ENCODE measurements around the gene IL31RA.

Gene IL31RA

GRCh38 chr5:55904152-55904551, 53.0 kb downstream of the IL31RA start:
- DNase-seq, result no peak

GRCh38 chr5:55905251-55905650, 54.1 kb downstream of the IL31RA start:
- DNase-seq, result no peak

DNA sequence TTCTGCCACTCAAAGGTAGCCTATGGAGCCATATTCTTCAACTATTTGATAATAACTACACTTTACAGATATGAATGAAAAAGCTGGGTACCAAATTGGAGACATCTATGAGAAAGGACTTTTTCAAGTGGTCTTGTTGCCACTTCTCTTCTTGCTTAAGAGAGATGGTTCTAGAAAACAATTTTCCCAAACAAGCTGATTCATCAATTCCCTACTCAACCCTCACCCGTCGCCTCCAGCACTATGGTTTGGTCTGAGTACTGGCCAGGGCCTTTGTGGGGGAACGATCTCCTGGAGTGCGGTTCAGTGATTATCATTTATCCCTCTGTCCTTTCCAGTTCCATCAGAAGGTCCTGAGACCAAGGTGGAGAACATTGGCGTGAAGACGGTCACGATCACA, 56.8 kb downstream of the IL31RA start:
- DNase-seq, result no peak

DNA sequence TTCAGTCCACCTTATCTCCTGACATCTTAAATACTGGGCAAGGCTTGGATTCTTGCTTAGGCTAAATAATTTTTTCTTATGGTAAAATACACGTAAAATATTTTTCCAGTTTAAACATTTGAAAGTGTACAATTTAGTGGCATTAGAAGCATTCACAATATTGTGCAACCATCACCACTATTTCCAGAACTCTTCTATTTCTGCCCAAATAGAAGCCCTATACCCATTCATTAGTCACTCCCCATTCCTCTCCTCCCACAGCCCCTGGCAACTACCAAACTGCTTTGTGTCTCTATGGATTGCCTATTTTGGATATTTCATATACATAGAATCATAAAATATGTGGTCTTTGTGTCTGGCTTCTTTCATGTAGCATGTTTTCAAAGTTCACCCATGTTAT, 57.6 kb downstream of the IL31RA start:
- no peak for DNase-seq

GRCh38 chr5:55911784-55912653, 60.9 kb downstream of the IL31RA start:
- DNase-seq, result no peak

- DNase-seq, result no peak
Observed at GRCh38 chr5:55913466-55914413, 62.6 kb downstream of the IL31RA start.

DNA sequence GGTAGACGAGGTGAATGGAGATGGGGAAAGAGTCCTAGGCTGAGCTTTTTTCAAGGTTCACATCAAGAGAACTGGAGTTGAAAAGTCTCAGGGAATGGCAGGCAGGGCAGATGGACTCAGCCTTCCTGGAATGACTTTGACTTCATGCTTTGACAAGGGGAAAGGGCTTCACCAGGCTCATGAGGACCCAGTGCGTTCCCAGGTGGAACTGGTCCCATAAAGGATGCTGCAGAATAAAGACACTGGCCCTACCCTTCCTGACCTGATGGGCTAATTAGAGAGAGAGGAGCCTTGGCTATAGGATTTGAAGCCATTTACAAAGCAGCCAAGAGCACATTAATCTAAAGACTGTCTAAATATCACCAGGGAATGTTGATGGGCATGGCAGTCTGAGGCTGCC, 63.8 kb downstream of the IL31RA start:
- DNase-seq, result no peak

- DNase-seq, result no peak
Observed at GRCh38 chr5:55915783-55916182, 64.6 kb downstream of the IL31RA start.

GRCh38 chr5:55916986-55917385, 65.8 kb downstream of the IL31RA start:
- DNase-seq, result no peak

DNA sequence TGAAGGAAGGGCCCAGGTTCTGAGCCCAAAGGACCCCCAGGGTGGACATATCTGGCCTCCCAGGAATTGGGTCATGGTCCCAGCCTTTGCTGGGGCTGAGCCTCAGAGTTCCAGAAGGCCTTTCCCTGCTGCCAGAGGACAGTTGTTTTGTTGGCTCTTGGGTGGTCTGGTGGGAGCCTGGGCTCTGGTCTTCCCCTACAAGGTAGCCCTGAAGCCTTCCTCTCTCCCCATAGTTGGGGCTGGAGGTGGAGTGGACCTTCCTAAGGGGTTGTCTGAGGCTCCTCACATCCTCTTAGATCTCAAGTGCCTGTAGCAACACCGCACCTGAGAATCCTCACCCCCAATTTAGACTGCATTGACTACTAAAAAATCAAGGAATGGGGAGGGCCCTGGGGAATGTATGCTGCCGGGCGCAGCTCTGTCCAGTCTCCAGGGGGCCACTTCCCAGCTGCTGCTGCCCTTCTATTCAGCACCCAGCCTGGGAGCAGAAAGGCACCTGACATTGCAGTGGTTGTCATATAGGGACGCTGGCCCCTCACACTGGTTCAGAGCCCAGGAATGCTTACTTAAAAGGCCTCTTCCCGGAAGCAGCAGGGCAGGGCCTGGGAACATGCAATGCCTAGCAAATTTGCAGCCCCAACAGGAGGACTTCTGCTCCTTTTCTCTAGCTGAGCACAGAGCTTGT, 66.4 kb downstream of the IL31RA start:
- DNase-seq, result no peak

DNA sequence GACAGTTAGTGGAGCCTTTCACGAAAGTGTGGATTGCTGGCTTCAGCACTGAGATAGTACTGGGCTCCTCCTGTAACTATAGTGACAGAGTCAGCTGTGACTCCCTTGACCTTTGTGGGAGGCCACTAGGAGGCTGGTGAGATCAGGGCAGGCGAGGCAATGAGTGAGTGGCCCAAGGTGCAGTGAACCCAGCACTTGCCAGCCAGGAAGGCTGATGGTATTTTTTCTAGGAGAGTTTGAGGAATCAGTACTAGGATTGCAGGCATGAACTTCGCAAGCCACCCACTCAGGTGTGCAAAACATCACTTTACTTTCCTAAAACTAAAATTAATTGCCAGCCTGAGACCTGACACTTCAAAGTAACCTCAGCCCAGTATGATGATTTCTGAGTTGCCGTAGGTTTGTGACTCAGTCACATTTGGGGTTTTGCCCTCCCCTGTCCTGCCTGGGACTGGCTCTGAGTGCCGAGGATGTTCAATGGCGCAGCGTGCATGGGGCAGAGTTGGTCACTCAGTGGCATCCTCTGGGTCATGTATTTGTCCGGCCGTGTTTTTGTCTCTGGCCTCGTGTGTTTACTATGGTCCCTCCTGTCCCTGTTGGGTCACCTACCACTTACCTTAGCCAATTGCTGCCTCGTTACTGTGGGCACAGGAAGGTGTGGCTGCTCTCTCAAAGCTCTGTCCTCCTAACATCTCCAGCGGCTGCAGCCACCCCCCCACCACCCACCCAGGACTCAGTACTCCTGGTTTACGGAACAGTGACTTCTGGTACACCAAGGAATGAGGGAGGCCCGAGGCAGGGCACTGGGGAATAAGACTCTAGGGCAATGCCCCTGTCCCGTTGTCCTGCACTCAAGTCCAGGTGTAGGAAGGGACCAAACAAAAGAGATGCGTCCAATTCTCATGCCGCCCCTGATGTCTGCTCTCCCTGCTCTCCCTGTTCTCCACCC, 67.2 kb downstream of the IL31RA start:
- no peak for DNase-seq

- DNase-seq, result no peak
Observed at GRCh38 chr5:55919625-55920024, 68.5 kb downstream of the IL31RA start.

DNA sequence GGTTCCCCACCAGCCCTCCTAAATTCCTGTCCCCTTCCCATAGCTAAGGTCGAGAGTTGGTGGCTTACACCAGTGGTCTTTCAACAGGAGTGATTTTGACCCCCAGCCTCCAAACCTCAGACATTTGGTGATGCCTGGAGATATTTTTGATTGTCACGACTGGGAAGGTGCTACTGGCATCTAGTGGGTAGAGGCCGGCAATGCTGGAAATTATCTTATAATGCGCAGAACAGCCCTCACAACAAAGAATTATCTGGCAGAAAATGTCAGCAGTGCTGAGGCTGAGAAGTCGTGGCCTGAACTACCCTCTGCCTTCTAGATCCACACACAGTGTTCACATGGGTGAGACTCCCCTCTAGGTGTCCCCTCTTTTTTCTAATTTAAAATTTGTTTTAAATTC, 69.6 kb downstream of the IL31RA start:
- no peak for DNase-seq

DNA sequence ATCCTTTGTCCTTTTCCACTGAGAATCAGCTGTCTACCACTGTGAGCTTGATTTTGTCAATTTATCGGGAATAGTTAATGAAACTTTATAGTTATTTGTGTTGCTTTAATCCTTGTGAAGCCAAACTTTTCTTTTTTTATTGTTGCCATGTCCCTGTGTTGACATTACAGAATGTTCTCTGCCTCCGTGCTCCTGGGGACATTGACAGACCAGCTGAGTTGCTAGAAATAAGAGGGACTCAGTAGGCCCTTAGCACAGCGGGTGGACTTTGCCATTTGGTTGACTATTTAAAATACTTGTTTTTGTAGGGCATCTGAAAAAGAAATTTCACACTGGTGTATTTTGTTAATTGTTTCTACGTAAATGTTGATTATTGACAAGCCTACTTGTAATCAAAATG, 70.5 kb downstream of the IL31RA start:
- no peak for DNase-seq

DNA sequence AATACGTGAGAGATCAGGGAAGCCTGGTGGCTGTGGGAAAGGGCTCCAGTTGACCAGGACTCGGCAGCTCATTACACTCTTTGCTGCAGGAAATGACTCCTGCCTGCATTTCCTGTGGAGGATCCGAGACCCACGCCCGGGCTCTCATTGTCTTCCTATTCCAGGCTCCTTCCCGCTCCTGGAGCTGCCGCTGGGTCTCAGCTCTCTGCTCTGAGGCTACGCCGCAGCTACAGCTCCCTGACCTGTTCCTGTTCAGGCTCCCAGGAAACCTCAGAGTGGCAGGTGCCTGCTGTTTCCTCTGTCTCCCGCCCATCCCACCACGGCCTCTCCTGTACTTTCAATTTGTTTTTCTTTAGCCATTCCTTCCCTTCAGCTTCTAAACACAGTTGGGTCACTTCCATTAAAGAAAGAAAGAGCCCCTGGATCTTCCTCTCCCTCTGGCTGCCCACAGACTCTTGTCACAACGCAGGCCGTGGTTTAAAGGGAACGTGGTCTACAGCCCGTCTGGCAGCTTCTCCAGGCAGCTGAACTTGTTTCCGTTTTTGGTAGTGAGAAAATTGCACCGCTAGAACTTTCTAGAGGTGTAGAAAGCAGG, 72.1 kb downstream of the IL31RA start:
- DNase-seq, result no peak

DNA sequence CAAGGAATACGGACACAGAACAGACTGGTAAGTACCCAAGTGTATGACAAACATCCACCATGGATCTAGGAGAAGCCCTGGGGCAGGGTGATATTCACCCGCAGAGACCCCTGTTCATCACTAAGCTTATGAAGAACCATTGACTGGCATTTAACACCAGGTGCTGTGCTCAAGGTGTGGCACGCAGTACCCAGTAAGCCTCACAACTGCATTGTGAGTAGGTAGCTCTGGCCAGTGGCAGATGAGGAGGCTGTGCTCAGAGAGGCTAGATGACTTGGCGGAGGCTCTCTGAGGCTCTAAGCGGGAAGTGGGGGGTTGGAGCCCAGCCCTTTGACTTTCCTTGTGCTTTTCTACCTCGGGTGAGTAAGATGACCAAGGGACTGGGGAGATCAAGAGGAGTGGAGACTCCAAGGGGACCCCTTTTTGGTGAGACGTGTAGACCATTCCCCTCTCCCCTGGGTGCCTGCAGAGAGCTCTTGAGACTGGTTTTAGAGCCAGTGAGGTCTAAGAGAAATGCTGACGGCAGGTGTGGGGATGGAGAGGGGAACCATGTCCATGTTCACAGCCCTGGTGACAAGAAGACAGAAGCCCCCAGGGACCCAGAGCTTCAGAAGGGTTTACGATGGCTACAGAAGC, 72.8 kb downstream of the IL31RA start:
- no peak for DNase-seq

GRCh38 chr5:55924744-55925143, 73.6 kb downstream of the IL31RA start:
- DNase-seq, result no peak

DNA sequence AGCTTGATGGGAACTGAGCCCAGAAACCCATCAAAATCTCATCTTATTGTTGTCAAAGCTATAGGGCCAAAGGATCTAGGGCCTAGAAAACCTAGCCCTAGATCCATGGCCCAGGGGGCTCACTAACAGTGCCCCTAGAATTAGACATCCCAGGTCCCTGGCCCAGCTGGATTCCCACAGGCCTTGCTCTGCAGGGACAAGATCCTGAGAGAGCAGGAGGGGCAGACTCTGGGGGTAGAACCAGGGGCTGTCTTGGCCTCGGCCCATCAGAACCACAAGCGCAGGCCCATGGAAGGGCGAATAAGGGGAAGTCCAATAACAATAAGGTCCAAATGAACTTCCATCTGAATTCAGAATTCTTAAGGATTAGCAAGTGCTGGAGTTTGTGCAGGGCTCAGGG, 74.0 kb downstream of the IL31RA start:
- DNase-seq, result no peak

GRCh38 chr5:55925712-55926111, 74.6 kb downstream of the IL31RA start:
- DNase-seq, result no peak

DNA sequence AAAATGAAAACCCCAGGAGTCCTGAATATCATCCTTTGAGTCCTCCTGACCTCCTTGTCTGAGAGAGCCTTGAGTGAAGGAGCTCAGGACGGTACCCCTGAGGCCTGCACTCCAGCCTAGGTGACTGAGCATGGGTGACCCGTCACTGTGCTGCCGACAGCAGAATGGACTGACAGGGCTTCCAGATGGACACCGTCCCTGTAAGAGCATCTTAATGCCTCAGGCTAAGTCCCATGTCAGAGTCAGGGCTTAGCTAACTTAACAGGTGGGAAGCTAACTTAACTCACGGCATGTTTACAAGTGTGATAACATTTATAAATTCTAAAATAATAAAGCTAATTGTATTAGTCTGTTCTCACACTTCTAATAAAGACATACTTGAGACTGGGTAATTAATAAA, 75.3 kb downstream of the IL31RA start:
- no peak for DNase-seq
